GM12873 (cell line): Measurements from ENCODE around the gene MGAT5.

Experiments
- CTCF ChIP-seq: IDR thresholded peaks from 2 replicates; pipeline ENCODE4 v1.5.1; 2012; ENCODE audit warnings: low read depth, mild to moderate bottlenecking, moderate library complexity, low read length, control low read depth; ENCODE audit not compliant: insufficient read depth; ENCODE audit errors: missing control alignments

Gene MGAT5

GRCh38 chr2:134468164-134468563, 214.3 kb downstream of the MGAT5 start:
- no peak for TF ChIP-seq CTCF

- no peak for TF ChIP-seq CTCF
Observed at GRCh38 chr2:134468776-134469175, 214.9 kb downstream of the MGAT5 start.

- no peak for TF ChIP-seq CTCF
Observed at GRCh38 chr2:134469516-134470115, 215.7 kb downstream of the MGAT5 start.

GRCh38 chr2:134470561-134471168, 216.8 kb downstream of the MGAT5 start:
- no peak for TF ChIP-seq CTCF

- TF ChIP-seq CTCF: no peak
Observed at GRCh38 chr2:134479696-134480330, 225.9 kb downstream of the MGAT5 start.

- TF ChIP-seq CTCF: no peak
Observed at GRCh38 chr2:134482131-134482723, 228.4 kb downstream of the MGAT5 start.

- TF ChIP-seq CTCF: no peak
Observed at GRCh38 chr2:134482766-134483340, 229.0 kb downstream of the MGAT5 start.
